ENCODE results near the gene RDX.

DNA sequence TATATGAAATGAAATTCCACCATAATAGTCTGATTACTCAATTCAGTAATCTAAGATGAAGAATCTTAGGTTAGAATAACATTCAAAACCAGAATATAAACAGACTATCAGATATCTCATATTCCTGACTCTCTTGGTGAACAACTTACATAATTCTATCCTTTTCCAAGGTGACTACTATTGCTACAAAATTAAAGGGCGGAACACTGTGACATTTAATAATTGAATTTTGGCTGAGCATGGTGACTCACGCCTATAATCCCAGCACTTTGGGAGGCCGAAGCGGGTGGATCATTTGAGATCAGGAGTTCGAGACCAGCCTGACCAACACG, 34.4 kb downstream of the RDX start:
- TF ChIP-seq, protein P1, sequence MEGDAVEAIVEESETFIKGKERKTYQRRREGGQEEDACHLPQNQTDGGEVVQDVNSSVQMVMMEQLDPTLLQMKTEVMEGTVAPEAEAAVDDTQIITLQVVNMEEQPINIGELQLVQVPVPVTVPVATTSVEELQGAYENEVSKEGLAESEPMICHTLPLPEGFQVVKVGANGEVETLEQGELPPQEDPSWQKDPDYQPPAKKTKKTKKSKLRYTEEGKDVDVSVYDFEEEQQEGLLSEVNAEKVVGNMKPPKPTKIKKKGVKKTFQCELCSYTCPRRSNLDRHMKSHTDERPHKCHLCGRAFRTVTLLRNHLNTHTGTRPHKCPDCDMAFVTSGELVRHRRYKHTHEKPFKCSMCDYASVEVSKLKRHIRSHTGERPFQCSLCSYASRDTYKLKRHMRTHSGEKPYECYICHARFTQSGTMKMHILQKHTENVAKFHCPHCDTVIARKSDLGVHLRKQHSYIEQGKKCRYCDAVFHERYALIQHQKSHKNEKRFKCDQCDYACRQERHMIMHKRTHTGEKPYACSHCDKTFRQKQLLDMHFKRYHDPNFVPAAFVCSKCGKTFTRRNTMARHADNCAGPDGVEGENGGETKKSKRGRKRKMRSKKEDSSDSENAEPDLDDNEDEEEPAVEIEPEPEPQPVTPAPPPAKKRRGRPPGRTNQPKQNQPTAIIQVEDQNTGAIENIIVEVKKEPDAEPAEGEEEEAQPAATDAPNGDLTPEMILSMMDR (IDR thresholded peaks at IDR 0.05) = no peak
- TF ChIP-seq ESRRA (IDR thresholded peaks at IDR 0.05; ENCODE audit: borderline replicate concordance, low read length) (no peak), SMC3 (IDR thresholded peaks at IDR 0.05) (no peak)

Measured in A549 (cell line).